T-helper 1 cell treated with Interleukin-12 subunit alpha and Interleukin-12 subunit beta and Interleukin-4 antibody, amounts not matched to agents 30 μg/mL and 1 μg/mL, for 36 hours (primary cell): ENCODE measurements around the gene VWA8.

Experiments used
- H3K27ac Mint-ChIP-seq: one replicate; pipeline ENCODE4 v1.8.0; 2021; ENCODE audit warnings: mild to moderate bottlenecking, mixed read lengths
- H3K27me3 Mint-ChIP-seq: one replicate; pipeline ENCODE4 v1.8.0; 2021; ENCODE audit warnings: low read depth, mixed read lengths
- H3K36me3 Mint-ChIP-seq: one replicate; pipeline ENCODE4 v1.8.0; 2021; ENCODE audit warnings: low read depth, mixed read lengths
- H3K4me1 Mint-ChIP-seq: one replicate; pipeline ENCODE4 v1.8.0; 2021; ENCODE audit warnings: low read depth, mixed read lengths
- H3K4me3 Mint-ChIP-seq: one replicate; pipeline ENCODE4 v1.8.0; 2021; ENCODE audit warnings: mild to moderate bottlenecking, moderate library complexity, mixed read lengths
- H3K9me3 Mint-ChIP-seq: one replicate; pipeline ENCODE4 v1.8.0; 2021; ENCODE audit warnings: mixed read lengths

The VWA8 gene

GRCh38 chr13:41802684-41803444, 158.0 kb downstream of the VWA8 start:
- H3K27ac Mint-ChIP-seq: no peak overlapping the region
- peaks cover 23% of the 10 kb centered on the region for H3K9me3 Mint-ChIP-seq
- H3K27me3 Mint-ChIP-seq: no peaks in the 10 kb centered on the region
- H3K36me3 Mint-ChIP-seq: peaks cover 44% of the 10 kb centered on the region
- H3K4me1 Mint-ChIP-seq: no peaks in the 10 kb centered on the region
- no peak overlapping the region for H3K4me3 Mint-ChIP-seq

- Mint-ChIP-seq H3K9me3 (peaks cover 23% of the 10 kb centered on the region), H3K27ac (no peak overlapping the region), H3K36me3 (peaks cover 41% of the 10 kb centered on the region), H3K4me1 (no peaks in the 10 kb centered on the region), H3K27me3 (no peaks in the 10 kb centered on the region), H3K4me3 (no peak overlapping the region)
These were observed 158.7 kb downstream of the VWA8 start for GRCh38 chr13:41802043-41802683.

- H3K9me3 Mint-ChIP-seq: no peaks in the 10 kb centered on the region
- H3K27ac Mint-ChIP-seq: no peak overlapping the region
- H3K36me3 Mint-ChIP-seq: peaks cover 2% of the 10 kb centered on the region
- H3K4me1 Mint-ChIP-seq: no peaks in the 10 kb centered on the region
- no peaks in the 10 kb centered on the region for H3K27me3 Mint-ChIP-seq
- no peak overlapping the region for H3K4me3 Mint-ChIP-seq
These were observed 169.9 kb downstream of the VWA8 start for GRCh38 chr13:41791056-41791455.

- no peaks in the 10 kb centered on the region for H3K36me3 Mint-ChIP-seq
- no peaks in the 10 kb centered on the region for H3K4me1 Mint-ChIP-seq
- no peaks in the 10 kb centered on the region for H3K27me3 Mint-ChIP-seq
- H3K4me3 Mint-ChIP-seq: no peak overlapping the region
- no peak overlapping the region for H3K27ac Mint-ChIP-seq
- H3K9me3 Mint-ChIP-seq: no peaks in the 10 kb centered on the region
These were observed 172.4 kb downstream of the VWA8 start for GRCh38 chr13:41788552-41788951.

- Mint-ChIP-seq H3K4me3 (no peak overlapping the region), H3K9me3 (no peaks in the 10 kb centered on the region), H3K36me3 (no peaks in the 10 kb centered on the region), H3K4me1 (no peaks in the 10 kb centered on the region), H3K27me3 (no peaks in the 10 kb centered on the region), H3K27ac (no peak overlapping the region)
These were observed 175.3 kb downstream of the VWA8 start for GRCh38 chr13:41785402-41786172.

GRCh38 chr13:41782086-41782485, 178.8 kb downstream of the VWA8 start:
- H3K4me3 Mint-ChIP-seq: no peak overlapping the region
- no peaks in the 10 kb centered on the region for H3K27me3 Mint-ChIP-seq
- no peaks in the 10 kb centered on the region for H3K9me3 Mint-ChIP-seq
- peaks cover 1% of the 10 kb centered on the region for H3K36me3 Mint-ChIP-seq
- no peak overlapping the region for H3K27ac Mint-ChIP-seq
- no peaks in the 10 kb centered on the region for H3K4me1 Mint-ChIP-seq

- no peaks in the 10 kb centered on the region for H3K9me3 Mint-ChIP-seq
- H3K4me3 Mint-ChIP-seq: no peak overlapping the region
- H3K4me1 Mint-ChIP-seq: no peaks in the 10 kb centered on the region
- peaks cover 2% of the 10 kb centered on the region for H3K36me3 Mint-ChIP-seq
- H3K27me3 Mint-ChIP-seq: no peaks in the 10 kb centered on the region
- H3K27ac Mint-ChIP-seq: no peak overlapping the region
These were observed 179.9 kb downstream of the VWA8 start for GRCh38 chr13:41780715-41781706.

GRCh38 chr13:41775251-41775650, 185.7 kb downstream of the VWA8 start:
- no peak overlapping the region for H3K27ac Mint-ChIP-seq
- no peak overlapping the region for H3K4me3 Mint-ChIP-seq
- peaks cover 6% of the 10 kb centered on the region for H3K36me3 Mint-ChIP-seq
- no peaks in the 10 kb centered on the region for H3K4me1 Mint-ChIP-seq
- no peaks in the 10 kb centered on the region for H3K9me3 Mint-ChIP-seq
- H3K27me3 Mint-ChIP-seq: no peaks in the 10 kb centered on the region

- Mint-ChIP-seq H3K27me3 (no peaks in the 10 kb centered on the region), H3K36me3 (peaks cover 6% of the 10 kb centered on the region), H3K27ac (no peak overlapping the region), H3K4me1 (no peaks in the 10 kb centered on the region), H3K9me3 (no peaks in the 10 kb centered on the region), H3K4me3 (no peak overlapping the region)
These were observed 186.2 kb downstream of the VWA8 start for GRCh38 chr13:41774605-41775218.

GRCh38 chr13:41767801-41768200, 193.1 kb downstream of the VWA8 start:
- peaks cover 3% of the 10 kb centered on the region for H3K36me3 Mint-ChIP-seq
- peaks cover 12% of the 10 kb centered on the region for H3K4me1 Mint-ChIP-seq
- no peaks in the 10 kb centered on the region for H3K27me3 Mint-ChIP-seq
- H3K9me3 Mint-ChIP-seq: no peaks in the 10 kb centered on the region
- no peak overlapping the region for H3K4me3 Mint-ChIP-seq
- H3K27ac Mint-ChIP-seq: no peak overlapping the region

GRCh38 chr13:41766439-41766838, 194.5 kb downstream of the VWA8 start:
- H3K4me1 Mint-ChIP-seq: peaks cover 12% of the 10 kb centered on the region
- H3K27ac Mint-ChIP-seq: no peak overlapping the region
- H3K9me3 Mint-ChIP-seq: no peaks in the 10 kb centered on the region
- no peaks in the 10 kb centered on the region for H3K27me3 Mint-ChIP-seq
- peaks cover 3% of the 10 kb centered on the region for H3K36me3 Mint-ChIP-seq
- H3K4me3 Mint-ChIP-seq: no peak overlapping the region

- peaks cover 12% of the 10 kb centered on the region for H3K4me1 Mint-ChIP-seq
- no peaks in the 10 kb centered on the region for H3K27me3 Mint-ChIP-seq
- peaks cover 3% of the 10 kb centered on the region for H3K36me3 Mint-ChIP-seq
- H3K27ac Mint-ChIP-seq: no peak overlapping the region
- no peak overlapping the region for H3K4me3 Mint-ChIP-seq
- no peaks in the 10 kb centered on the region for H3K9me3 Mint-ChIP-seq
These were observed 195.1 kb downstream of the VWA8 start for GRCh38 chr13:41765813-41766212.

GRCh38 chr13:41765020-41765419, 195.9 kb downstream of the VWA8 start:
- Mint-ChIP-seq H3K4me3 (no peak overlapping the region), H3K27me3 (no peaks in the 10 kb centered on the region), H3K27ac (no peak overlapping the region), H3K9me3 (no peaks in the 10 kb centered on the region), H3K4me1 (peaks cover 12% of the 10 kb centered on the region), H3K36me3 (peaks cover 5% of the 10 kb centered on the region)

GRCh38 chr13:41764558-41764957, 196.4 kb downstream of the VWA8 start:
- Mint-ChIP-seq H3K36me3 (peaks cover 6% of the 10 kb centered on the region), H3K27me3 (no peaks in the 10 kb centered on the region), H3K9me3 (no peaks in the 10 kb centered on the region), H3K4me3 (no peak overlapping the region), H3K27ac (no peak overlapping the region), H3K4me1 (peaks cover 12% of the 10 kb centered on the region)
